K562 (cell line): ENCODE data around the gene OR52M1. TPM values are rescaled to one million over a fixed set of nuclear protein-coding genes. Genes with fewer than 3 reads are reported as not detected.

Experiments
- ATAC-seq: fragments of 200-7000 bp; cut with Tn5 transposase; 3 replicates; pipeline ENCODE4 v1.9.1; 2020; ENCODE audit warnings: moderate library complexity
- BruUV-seq: library from RNA; stranded (reverse); fragments of 400-500 nt; replicated peaks from 2 replicates; lab custom pipeline; 2021; lab: Mats Ljungman, UMichigan
- CTCF ChIA-PET: fragments of 300-600 bp; formaldehyde crosslinking; extraction: SDS; loops from one replicate; lab custom pipeline; 2021; ENCODE audit warnings: low intra/inter-chr PET ratio; lab: Yijun Ruan, JAX
- POLR2A ChIA-PET: fragments of 300-600, 350-650 bp; sonication (Branson Sonifier 250); formaldehyde crosslinking; extraction: SDS; loops from one replicate; lab custom pipeline; 2021; ENCODE audit warnings: antibody characterized with exemption, inconsistent platforms; lab: Yijun Ruan, JAX
- DNase-seq, 4 experiments: peaks; one replicate each; pipeline versions ENCODE4 v3.0.0 to v3.0.0-alpha.2; 2011 to 2018; ENCODE audit warnings: low spot score in 3 of 4, mixed read lengths in 3 of 4; ENCODE audit errors: extremely low read depth in 1 of 4
- FAIRE-seq: peaks from 2 replicates; lab custom pipeline; 2011; peaks lifted over from hg19 to GRCh38; lab: Jason Lieb, UNC
- H2AFZ ChIP-seq: 2 replicates; pipeline ENCODE4 v1.6.0; 2011; ENCODE audit warnings: low read depth, low read length, control low read depth, inconsistent platforms
- H3K27ac ChIP-seq: fragments of 200-600 bp; 3 replicates; pipeline ENCODE4 v1.8.0; 2011; ENCODE audit warnings: low read depth, mild to moderate bottlenecking, control low read depth, inconsistent platforms, low read length, moderate library complexity, mixed read lengths; ENCODE audit errors: extremely low read depth
- H3K27me3 ChIP-seq, 2 experiments: fragments of 300-600 bp in 1 of 2; 2 replicates in 1 of 2; 3 replicates in 1 of 2; pipeline versions ENCODE4 v1.6.0 to v1.8.0; 2011; ENCODE audit warnings: inconsistent platforms in 2 of 2, low read length in 2 of 2, mild to moderate bottlenecking in 1 of 2, mixed read lengths in 1 of 2, moderate library complexity in 1 of 2; ENCODE audit not compliant: control insufficient read depth in 2 of 2, insufficient read depth in 2 of 2
- H3K36me3 ChIP-seq: fragments of 300-600 bp; 3 replicates; pipeline ENCODE4 v1.8.0; 2011; ENCODE audit warnings: mild to moderate bottlenecking, low read length, inconsistent platforms; ENCODE audit not compliant: control insufficient read depth, insufficient read depth
- H3K4me1 ChIP-seq, 2 experiments: fragments of 200-600 bp in 1 of 2; replicated peaks in 1 of 2; 2 replicates in 1 of 2; 3 replicates in 1 of 2; pipeline versions ENCODE4 v1.5.1 to v1.8.0; 2011; ENCODE audit warnings: inconsistent platforms in 2 of 2, low read length in 2 of 2, mild to moderate bottlenecking in 1 of 2, mixed read lengths in 1 of 2, moderate library complexity in 1 of 2; ENCODE audit not compliant: control insufficient read depth in 2 of 2, insufficient read depth in 2 of 2
- H3K4me2 ChIP-seq: 2 replicates; pipeline ENCODE4 v1.6.1; 2011; ENCODE audit warnings: low read length, control low read depth, inconsistent platforms, mixed read lengths; ENCODE audit not compliant: insufficient read depth
- H3K4me3 ChIP-seq: fragments of 200-600 bp; sonication (generic), shearing (Covaris generic); 2 replicates; pipeline ENCODE4 v1.5.1; 2016; ENCODE audit warnings: control low read depth, inconsistent platforms
- H3K79me2 ChIP-seq: fragments of 200-600 bp; 3 replicates; pipeline ENCODE4 v1.8.0; 2011; ENCODE audit warnings: low read length, inconsistent platforms; ENCODE audit not compliant: control insufficient read depth, insufficient read depth
- H3K9ac ChIP-seq, 2 experiments: 2 replicates each; pipeline versions ENCODE4 v1.6.0 to v1.6.1; 2011; ENCODE audit warnings: low read depth in 2 of 2, low read length in 2 of 2, control low read depth in 1 of 2, inconsistent platforms in 1 of 2, mild to moderate bottlenecking in 1 of 2, mixed read lengths in 1 of 2; ENCODE audit not compliant: insufficient read depth in 1 of 2
- H3K9me1 ChIP-seq: one replicate; pipeline ENCODE4 v1.6.0; 2011; ENCODE audit warnings: inconsistent platforms, mild to moderate bottlenecking, low read length, moderate library complexity; ENCODE audit not compliant: control insufficient read depth, insufficient read depth
- H3K9me3 ChIP-seq: replicated peaks from 2 replicates; pipeline ENCODE4 v1.5.1; 2011; ENCODE audit warnings: low read depth, low read length, inconsistent platforms; ENCODE audit not compliant: control insufficient read depth, insufficient read depth
- H4K20me1 ChIP-seq: replicated peaks from 2 replicates; pipeline ENCODE4 v1.6.1; 2011; ENCODE audit warnings: low read length, inconsistent platforms, mixed read lengths; ENCODE audit not compliant: control insufficient read depth, insufficient read depth
- ARHGAP35 ChIP-seq: fragments of 450-650 bp; IDR thresholded peaks from 2 replicates; pipeline ENCODE4 v1.6.1; 2018; ENCODE audit not compliant: partially characterized antibody
- CHD4 ChIP-seq: fragments of 200-600 bp; sonication (generic); IDR thresholded peaks from 3 replicates; pipeline ENCODE4 v1.6.1; 2012; ENCODE audit warnings: low read depth, mild to moderate bottlenecking, mixed read lengths, low read length, inconsistent platforms; ENCODE audit not compliant: insufficient read depth, insufficient replicate concordance, poor library complexity, severe bottlenecking
- HMGN3 ChIP-seq: IDR thresholded peaks from 2 replicates; pipeline ENCODE4 v1.6.1; 2011; ENCODE audit warnings: borderline replicate concordance, low read depth, mild to moderate bottlenecking, mixed read lengths, low read length; ENCODE audit not compliant: insufficient read length; ENCODE audit errors: extremely low read depth
- MAFG ChIP-seq: fragments of 450-650 bp; conservative IDR thresholded peaks from 2 replicates; pipeline ENCODE4 v1.6.1; 2016; ENCODE audit warnings: missing genetic modification characterization, missing compliant biosample characterization
- NCOA1 ChIP-seq: fragments of 450-650 bp; IDR thresholded peaks from 2 replicates; pipeline ENCODE4 v1.6.1; 2016; ENCODE audit warnings: low read depth
- NR2C1 ChIP-seq, 2 experiments: fragments of 450-650 bp; IDR thresholded peaks; 2 replicates each; pipeline ENCODE4 v1.6.1; 2017; ENCODE audit warnings: mild to moderate bottlenecking in 2 of 2, antibody characterized with exemption in 1 of 2, inconsistent platforms in 1 of 2, missing compliant biosample characterization in 1 of 2, missing genetic modification characterization in 1 of 2
- STAT5B ChIP-seq: fragments of 250-450 bp; sonication (Bioruptor Pico); IDR thresholded peaks from 2 replicates; pipeline ENCODE4 v1.8.0; 2021; ENCODE audit warnings: mild to moderate bottlenecking, inconsistent platforms
- ZBTB1 ChIP-seq: sonication (generic); formaldehyde crosslinking; IDR thresholded peaks from 2 replicates; pipeline ENCODE4 v1.8.1; 2023; ENCODE audit warnings: missing genetic modification reagents, low read depth, mild to moderate bottlenecking, borderline replicate concordance
- ZEB2 ChIP-seq: fragments of 450-650 bp; IDR thresholded peaks from 2 replicates; pipeline ENCODE4 v1.6.1; 2016
- ZNF217 ChIP-seq: sonication (generic); formaldehyde crosslinking; IDR thresholded peaks from 2 replicates; pipeline ENCODE4 v1.8.0; 2022; ENCODE audit warnings: mild to moderate bottlenecking, missing genetic modification reagents
- ZNF717 ChIP-seq: fragments of 250-450 bp; sonication (Bioruptor Pico); IDR thresholded peaks from 2 replicates; pipeline ENCODE4 v1.5.0; 2021
- WGBS: fragments of 100-300 bp; shearing (Covaris generic); methylation state at CpG from one replicate; pipeline ENCODE4 v1.1.6; 2016; ENCODE audit warnings: low coverage, mixed read lengths; ENCODE audit not compliant: insufficient coverage; ENCODE audit errors: missing lambda C conversion rate; 5-methylcytosine and 5-hydroxymethylcytosine counted together
- in situ Hi-C: fragments of 300-500 bp; cut with MboI; formaldehyde crosslinking; loops from 4 replicates; pipeline ENCODE4 v1.15.0; 2018; ENCODE audit warnings: inconsistent platforms, mixed read lengths
- intact Hi-C: fragments of 100-400 bp; cut with micrococcal nuclease; formaldehyde crosslinking; loops from 2 replicates; pipeline ENCODE4 v1.14.2; 2022
- polyA plus RNA-seq, 8 experiments: library from polyadenylated mRNA; depleted of rRNA in 4 of 8; stranded (reverse) in 5 of 8; unstranded in 3 of 8; fragments of >200 nt; fragmentation: Nextera tagmentation in 2 of 8; fragmentation: Illumina TruSeq in 1 of 8; extraction: Ambion mirVana in 2 of 8; extraction: Trizol in 1 of 8; gene quantifications; 2 replicates each; pipeline versions ENCODE4 v1.2.1 to v1.2.3, GENCODE V29; 2011 to 2014; ENCODE audit warnings: inconsistent platforms in 1 of 8, missing spikeins in 1 of 8
- total RNA-seq, 7 experiments: library from RNA; depleted of rRNA in 6 of 7; stranded (reverse); fragments of >200 nt in 6 of 7; fragmentation: Illumina TruSeq in 2 of 7; extraction: Trizol in 2 of 7; gene quantifications; 2 replicates each; pipeline versions ENCODE4 v1.2.1 to v1.2.3, GENCODE V29; 2011 to 2021; ENCODE audit warnings: low replicate concordance in 1 of 7
- TF ChIP-seq, protein P1 (sequence below), 3 experiments: fragments of 200-800 bp in 1 of 3; sonication (Bioruptor generic) in 1 of 3; sonication (generic) in 1 of 3; formaldehyde crosslinking in 1 of 3; IDR thresholded peaks; 2 replicates each; pipeline versions ENCODE4 v1.6.1 to v1.8.0; 2016 to 2022; ENCODE audit warnings: mild to moderate bottlenecking in 2 of 3, missing compliant biosample characterization in 2 of 3, missing genetic modification characterization in 2 of 3, missing genetic modification reagents in 1 of 3
- TF ChIP-seq, protein P2 (sequence below): sonication (generic); formaldehyde crosslinking; IDR thresholded peaks from 2 replicates; pipeline ENCODE4 v1.8.0; 2023; ENCODE audit warnings: mild to moderate bottlenecking, missing genetic modification reagents

The OR52M1 gene
- total and polyA plus RNA-seq, 9 of the 15 experiments (the other 6 are each of a cell fraction or from before 2014, with no cell fraction given) = not detected

DNA sequence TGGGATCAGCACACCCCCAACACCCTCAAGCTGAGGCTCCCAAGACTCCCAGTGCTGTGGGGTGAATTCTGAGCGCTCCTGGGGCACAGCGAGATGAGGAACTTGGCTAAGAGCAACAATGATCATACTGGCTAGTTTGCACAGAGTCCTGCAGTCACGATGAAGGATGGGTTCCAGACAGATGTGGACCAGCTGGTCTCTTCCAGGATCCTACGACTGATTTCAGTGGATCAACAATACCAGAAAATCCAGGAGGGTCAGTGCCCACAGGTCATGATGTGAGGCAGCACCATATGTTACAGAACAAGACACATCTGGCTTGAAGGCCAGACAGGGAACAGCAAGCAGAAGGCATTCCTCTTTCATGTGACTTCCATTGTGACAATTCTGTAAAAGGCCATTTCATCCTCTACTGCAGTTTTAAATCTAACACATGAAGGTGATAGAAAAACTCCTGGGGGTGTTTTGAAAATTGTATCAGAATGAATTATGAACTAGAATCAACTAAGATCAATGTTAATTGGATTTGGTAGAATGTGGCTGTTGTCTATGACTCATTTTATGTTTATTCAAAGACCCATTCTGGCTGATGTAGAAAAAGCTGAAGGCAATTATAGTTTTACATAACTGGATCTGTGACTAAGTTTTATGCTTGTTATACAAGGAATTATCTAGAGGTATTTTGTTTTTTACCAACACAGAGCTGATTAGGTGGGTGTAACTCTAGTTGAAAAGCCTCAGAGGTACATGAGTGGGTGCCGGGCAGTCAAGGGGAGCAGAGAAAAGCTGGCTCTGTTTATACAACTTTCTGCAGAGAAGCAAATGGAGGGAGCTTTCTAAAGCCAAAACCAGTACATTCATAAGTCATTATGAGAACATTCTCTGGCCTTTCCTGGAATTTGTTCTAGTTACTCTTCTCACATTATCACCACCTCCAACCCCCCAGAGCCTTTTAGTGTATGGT is 33.4 kb upstream of the OR52M1 start:
- Histone ChIP-seq H3K4me1 (no peaks in the 10 kb centered on the region), H3K79me2 (no peaks in the 10 kb centered on the region), H3K36me3 (no peaks in the 10 kb centered on the region), H3K27ac (no peak overlapping the region), H2AFZ (no peak overlapping the region), H3K27me3 (peaks cover 0 to 4% of the 10 kb centered on the region in 2 experiments; a peak in 1 of 5 replicates), H3K4me3 (no peak overlapping the region), H3K4me2 (no peak overlapping the region), H3K9ac (no peak overlapping the region), H4K20me1 (no peaks in the 10 kb centered on the region), H3K9me3 (no peaks in the 10 kb centered on the region), H3K9me1 (no peaks in the 10 kb centered on the region)
- 2% methylated on average over 5 of the region's 5 CpGs for WGBS
- TF ChIP-seq NCOA1 (no peak), HMGN3 (no peak), ZNF717 (CRISPR knock-in tag) (no peak), ARHGAP35 (no peak), ZBTB1 (CRISPR knock-in tag) (no peak), CHD4 (no peak), NR2C1 (IDR thresholded peaks at IDR 0.05) (no peak), NR2C1 (tag; IDR thresholded peaks at IDR 0.05) (no peak), ZNF217 (CRISPR knock-in tag) (no peak), STAT5B (CRISPR knock-in tag) (no peak), ZEB2 (no peak), MAFG (tag) (no peak)
- TF ChIP-seq, protein P1, sequence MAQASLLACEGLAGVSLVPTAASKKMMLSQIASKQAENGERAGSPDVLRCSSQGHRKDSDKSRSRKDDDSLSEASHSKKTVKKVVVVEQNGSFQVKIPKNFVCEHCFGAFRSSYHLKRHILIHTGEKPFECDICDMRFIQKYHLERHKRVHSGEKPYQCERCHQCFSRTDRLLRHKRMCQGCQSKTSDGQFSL (CRISPR knock-in tag; IDR thresholded peaks at IDR 0.05) = no peak
- TF ChIP-seq, protein P1 (tag; IDR thresholded peaks at IDR 0.05) = no peak
- TF ChIP-seq, protein P2, sequence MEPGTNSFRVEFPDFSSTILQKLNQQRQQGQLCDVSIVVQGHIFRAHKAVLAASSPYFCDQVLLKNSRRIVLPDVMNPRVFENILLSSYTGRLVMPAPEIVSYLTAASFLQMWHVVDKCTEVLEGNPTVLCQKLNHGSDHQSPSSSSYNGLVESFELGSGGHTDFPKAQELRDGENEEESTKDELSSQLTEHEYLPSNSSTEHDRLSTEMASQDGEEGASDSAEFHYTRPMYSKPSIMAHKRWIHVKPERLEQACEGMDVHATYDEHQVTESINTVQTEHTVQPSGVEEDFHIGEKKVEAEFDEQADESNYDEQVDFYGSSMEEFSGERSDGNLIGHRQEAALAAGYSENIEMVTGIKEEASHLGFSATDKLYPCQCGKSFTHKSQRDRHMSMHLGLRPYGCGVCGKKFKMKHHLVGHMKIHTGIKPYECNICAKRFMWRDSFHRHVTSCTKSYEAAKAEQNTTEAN = no peak
- DNase-seq = no peak
- ChIA-PET CTCF (no interaction called here), POLR2A (interaction anchor here (0.7 kb wide), 1 partner anchor 10 kb away, joined by 3 read pairs; no protein-coding TSS in a partner anchor)
- in situ Hi-C loops (no loop called here), intact Hi-C loops (no loop called here)
- no TSS peak for BruUV-seq
- no peak for ATAC-seq
- FAIRE-seq = no peak
